GM12801 (cell line): ENCODE measurements around the gene ZNF679.

Experiments used
- CTCF ChIP-seq: IDR thresholded peaks from one replicate; pipeline ENCODE4 v1.5.1; 2011; ENCODE audit warnings: control low read depth; ENCODE audit not compliant: insufficient read length; ENCODE audit errors: extremely low read depth

Gene ZNF679

DNA sequence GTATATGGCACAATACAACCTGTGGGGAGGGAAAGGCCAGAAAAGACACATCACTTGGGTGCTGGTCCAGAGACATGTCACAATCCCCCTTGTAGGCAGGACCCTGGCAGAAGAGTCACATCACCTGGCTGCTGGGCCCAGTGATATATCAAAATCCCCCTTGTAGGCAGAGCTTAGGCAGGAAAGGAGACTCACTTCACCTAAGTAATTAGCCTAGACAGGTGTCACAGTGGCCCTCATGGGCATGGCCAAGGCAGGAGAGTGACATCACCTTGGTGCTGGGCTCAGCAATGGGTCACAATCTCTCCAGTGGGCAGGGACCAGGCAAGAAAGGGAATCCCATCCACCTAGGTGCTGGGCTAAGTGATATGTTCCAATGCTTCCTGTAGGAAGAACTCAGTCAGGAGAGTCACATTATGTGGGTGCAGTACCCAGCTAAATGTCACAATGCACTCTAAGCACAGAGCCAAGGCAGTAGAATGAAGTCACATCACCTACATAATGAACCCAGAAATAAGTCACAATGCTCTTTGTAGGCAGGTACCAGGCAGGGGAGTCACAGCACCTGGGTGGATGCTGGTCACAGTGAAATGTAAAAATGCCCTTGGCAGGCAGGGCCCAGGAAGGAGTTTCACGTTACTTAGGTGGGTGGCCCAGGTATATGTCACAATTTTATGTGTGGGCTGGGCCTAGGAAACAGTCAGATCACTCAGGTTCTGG, 66.6 kb downstream of the ZNF679 start:
- no peak for TF ChIP-seq CTCF

DNA sequence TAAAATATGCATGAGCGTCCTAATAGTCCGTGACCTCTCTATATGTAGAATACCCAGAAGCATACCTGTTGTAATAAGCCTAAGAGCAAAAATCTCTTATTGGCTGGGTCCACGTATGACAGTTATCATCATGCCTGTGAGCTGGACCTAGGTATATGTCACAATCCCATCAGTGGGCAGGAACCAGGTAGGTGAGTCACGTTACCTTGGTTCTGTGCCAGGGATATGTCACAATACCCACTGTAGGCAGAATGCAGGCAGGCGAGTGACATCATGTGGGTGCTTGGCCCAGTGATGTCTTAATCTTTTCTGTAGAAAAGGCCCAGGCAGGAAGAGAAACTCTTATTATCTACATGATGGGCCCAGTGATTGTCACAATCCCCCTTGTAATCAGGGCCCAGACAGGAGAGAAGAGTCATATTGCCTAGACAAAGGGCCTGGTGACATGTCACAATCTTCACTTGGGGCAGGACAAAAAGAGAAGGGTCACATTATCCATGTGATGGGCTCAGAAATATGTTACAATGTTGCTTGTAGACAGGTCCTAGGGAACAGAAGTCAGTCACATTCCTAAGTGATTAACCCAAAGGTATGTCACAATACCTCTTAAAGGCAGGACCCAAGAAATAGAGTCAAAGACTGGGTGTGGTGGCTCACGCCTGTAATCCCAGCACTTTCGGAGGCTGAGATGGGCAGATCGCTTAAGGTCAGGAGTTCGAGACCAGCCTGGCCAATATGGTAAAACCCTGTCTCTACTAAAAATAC, 72.5 kb downstream of the ZNF679 start:
- no peak for TF ChIP-seq CTCF

DNA sequence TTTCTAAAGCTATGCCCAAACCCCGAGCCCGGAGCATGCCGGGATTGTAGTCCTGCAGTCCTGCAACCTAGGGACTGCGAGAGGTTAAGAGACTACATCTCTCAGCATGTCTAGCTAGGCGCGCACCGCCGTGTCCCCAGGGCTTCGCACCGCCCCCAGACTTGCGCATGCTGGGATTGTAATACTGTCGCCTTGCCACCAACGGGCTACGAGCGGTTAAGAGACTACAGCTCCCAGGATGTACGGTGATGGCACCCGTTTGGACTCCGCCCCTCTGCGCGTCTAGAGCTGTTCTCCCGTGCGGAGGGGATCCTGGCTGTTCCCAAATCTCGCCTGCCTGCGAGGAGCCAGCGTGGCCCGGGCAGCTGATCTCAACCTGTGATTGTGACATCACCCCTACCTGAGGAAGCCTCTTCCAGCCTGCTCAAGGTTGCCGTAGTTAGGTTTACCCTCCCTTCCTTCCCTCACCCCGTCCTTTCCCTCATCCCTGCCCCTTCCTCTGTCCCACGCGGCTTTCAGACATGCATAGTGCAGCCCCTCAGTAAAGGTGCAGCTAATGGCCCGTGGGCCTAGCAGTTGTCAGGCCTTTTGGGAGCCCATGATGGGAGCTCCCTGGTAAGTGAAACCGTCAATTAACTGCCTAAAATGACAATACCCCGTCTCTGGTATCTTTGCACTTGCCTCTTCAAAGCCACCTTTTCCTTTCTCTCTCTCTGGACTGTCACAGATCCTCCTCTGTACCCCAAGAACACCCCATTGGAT, 79.2 kb downstream of the ZNF679 start:
- TF ChIP-seq CTCF, result no peak

GRCh38 chr7:64308016-64308270, 79.7 kb downstream of the ZNF679 start:
- no peak for TF ChIP-seq CTCF

DNA sequence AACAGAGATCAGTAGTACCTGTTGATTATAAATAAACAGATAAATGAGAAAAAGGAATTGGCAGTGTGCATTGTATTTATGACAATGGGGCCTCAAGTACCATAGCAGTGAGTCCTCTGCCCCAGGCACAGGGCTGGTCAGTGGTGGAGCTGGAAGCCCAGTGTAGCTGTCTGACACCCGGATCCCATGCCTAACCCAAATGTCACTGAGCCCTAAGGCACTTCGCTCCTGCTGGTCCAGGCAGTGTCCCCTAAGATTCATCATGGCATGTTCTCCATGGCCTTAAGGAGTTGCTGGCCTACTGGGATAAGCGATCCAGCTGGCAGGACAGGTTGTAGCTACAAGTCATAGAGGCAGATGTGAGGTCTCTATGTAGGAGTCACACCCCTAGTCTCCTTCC, 82.2 kb downstream of the ZNF679 start:
- TF ChIP-seq CTCF, result no peak

- TF ChIP-seq CTCF, result no peak
Observed at GRCh38 chr7:64312826-64313225, 84.6 kb downstream of the ZNF679 start.

GRCh38 chr7:64313740-64314491, 85.6 kb downstream of the ZNF679 start, which contains the start of gene ZNF736:
Gene ZNF736, plus strand, starts transcription at chr7:64313961. Its CDS starts 190 bp downstream, at chr7:64314151.
- no peak for TF ChIP-seq CTCF
